Measurements from ENCODE around the gene PARL.

DNA sequence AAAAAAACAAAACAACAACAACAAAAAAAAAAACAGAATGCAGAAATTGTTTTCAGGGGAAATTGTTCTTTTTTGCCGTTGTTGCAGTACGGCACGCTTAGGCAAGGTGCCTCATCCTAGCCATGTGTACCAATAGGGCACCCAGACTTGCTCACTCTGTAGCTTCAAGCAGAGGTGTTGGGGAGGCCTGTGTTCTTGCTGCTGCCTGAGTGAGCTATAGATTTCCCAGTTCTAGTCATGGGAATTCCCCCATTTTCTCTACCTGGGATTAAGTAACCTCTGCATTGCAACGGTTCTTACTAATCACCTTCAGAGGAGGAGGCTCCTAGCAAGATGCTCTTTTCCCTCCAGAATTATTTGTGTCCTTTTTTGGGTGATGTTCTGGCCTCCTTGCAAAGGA lies 12.9 kb upstream of the PARL start:
- TF ChIP-seq POLR2A (IDR thresholded peaks at IDR 0.05) (no peak), CTCF (IDR thresholded peaks at IDR 0.05) (no peak), EP300 (IDR thresholded peaks at IDR 0.05) (no peak)
